Stimulated activated CD8-positive, alpha-beta memory T cell treated with anti-CD3 and anti-CD28 coated beads, Interleukin-7, amount 100 ng/mL, for 4 hours (primary cell): ENCODE data around the gene RYR1.
"Not testable (repeated sequence)": the region's sequence is repeated elsewhere in the genome, so short reads cannot be mapped to it uniquely, and the experiment has no call there.

Source experiments
- DNase-seq, 2 donors: peaks; one replicate each; pipeline ENCODE4 v3.0.0-alpha.2; 2020; ENCODE audit warnings: low read depth in 2 of 2

The RYR1 gene

DNA sequence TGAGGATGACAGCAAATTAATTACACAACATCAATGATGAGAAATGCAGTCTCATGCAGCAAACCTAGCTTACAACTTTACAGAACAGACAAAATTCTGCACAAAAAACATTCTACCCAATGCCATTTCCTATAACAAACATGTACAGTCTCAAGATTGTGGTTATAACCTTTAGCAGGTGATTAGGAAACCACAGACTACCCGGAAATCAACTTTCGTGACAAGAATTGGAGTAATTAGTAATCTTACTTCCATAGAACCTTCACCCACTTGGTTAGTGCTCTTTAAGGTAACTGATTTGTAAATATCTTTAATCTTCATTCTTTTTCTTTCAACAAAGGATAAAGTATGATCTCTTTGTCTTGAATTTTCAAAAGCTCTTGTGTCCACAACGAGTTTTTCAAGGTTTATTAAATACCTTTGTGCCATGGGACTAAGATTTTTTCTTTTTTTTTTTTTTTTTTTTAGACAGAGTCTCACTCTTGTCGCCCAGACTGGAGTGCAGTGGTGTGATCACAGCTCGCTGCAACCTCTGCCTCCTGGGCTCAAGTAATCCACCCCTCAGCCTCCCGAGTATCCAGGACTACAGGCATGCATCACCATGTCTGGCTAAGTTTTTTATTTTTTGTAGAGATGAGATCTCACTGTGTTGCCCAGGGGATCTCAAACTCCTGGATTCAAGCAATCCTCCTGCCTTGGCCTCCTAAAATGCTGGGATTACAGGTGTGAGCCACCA is 105.5 kb downstream of the RYR1 start:
- no peak for DNase-seq

DNA sequence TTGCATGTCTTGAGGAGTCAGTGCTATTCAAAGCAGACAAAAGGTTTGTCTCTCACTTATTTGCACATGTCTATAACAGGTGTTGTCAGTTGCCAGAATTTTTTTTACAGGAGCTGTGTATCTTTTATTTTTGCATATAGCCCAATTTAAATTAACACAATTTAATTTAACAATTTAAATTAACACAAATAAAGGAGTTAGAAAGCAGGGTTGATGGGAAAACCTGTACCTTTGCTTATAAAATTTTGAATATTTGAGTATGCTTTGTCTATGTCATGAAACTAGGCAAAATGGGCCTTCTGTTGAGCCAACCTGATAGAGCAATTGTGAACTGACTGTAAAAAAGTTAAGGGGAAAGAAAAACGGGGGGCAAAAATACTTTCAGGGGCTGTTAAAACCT is 106.3 kb downstream of the RYR1 start:
- DNase-seq, result no peak

DNA sequence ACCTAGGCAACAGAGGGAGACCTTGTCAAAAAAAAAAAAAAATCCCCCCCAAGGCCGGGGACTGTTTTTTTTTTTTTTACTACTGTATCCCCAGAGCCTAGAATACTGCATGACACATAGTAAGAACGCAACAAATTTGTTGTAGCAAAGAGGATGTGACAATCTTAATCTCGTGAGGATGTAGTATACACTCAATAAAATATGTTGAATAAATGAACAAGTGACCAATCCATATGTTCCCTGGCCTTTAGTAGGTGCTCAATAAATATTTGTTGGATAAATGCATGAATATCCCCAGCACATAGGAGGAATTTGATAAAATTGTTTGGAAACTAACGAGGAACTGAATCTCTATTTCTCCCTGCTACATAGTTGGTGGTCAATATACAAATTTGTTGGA is 108.5 kb downstream of the RYR1 start:
- no peak for DNase-seq

DNA sequence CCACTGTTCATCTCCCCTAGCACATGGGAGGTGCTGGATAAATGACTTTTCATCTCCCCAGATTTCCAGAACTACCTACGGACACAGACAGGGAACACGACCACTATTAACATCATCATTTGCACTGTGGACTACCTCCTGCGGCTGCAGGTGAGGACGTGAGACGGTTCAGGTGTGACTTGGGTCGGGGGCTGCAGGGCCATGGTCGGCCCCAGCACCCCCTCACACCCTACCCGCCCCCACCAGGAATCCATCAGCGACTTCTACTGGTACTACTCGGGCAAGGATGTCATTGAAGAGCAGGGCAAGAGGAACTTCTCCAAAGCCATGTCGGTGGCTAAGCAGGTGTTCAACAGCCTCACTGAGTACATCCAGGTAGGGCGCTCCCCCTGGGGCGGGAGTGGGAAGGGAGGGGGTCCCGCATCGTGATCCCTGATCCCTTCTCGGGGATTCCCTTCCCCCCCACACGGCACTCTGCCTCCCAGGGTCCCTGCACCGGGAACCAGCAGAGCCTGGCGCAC is 109.9 kb downstream of the RYR1 start:
- DNase-seq, result no peak

DNA sequence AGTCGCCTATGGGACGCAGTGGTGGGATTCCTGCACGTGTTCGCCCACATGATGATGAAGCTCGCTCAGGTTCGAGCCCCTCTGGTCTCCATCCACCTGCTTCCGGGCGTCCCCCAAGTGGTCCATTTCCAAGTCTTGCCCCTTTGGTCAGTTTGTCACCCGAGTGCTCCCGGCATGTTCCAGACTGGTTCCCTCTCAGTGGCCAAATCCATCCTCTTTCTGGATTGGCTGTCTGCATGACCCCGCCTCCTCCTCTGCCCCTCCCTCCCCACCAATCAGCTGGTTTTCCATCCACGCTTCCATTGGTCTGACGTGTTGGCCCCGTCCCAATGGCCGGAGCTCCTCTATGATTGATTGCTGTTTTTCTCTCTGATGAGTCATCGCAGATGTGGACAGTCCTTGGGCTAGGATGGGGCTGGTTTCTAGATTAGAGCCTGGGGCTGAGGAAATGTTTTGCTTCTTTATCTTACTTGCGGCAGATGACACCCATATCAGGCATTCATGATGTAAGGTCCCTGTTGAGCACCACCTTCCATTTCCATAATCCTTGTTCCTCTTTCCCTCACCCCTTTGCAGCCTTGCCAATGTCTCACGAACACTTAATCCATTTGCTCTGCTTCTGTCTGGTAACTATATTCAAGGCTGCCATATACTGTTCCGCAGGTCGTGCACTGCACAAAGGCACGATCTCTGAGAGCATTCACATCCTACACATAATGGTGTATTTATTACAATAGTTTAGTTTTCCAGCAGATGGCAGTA is 110.5 kb downstream of the RYR1 start:
- no peak for DNase-seq

DNA sequence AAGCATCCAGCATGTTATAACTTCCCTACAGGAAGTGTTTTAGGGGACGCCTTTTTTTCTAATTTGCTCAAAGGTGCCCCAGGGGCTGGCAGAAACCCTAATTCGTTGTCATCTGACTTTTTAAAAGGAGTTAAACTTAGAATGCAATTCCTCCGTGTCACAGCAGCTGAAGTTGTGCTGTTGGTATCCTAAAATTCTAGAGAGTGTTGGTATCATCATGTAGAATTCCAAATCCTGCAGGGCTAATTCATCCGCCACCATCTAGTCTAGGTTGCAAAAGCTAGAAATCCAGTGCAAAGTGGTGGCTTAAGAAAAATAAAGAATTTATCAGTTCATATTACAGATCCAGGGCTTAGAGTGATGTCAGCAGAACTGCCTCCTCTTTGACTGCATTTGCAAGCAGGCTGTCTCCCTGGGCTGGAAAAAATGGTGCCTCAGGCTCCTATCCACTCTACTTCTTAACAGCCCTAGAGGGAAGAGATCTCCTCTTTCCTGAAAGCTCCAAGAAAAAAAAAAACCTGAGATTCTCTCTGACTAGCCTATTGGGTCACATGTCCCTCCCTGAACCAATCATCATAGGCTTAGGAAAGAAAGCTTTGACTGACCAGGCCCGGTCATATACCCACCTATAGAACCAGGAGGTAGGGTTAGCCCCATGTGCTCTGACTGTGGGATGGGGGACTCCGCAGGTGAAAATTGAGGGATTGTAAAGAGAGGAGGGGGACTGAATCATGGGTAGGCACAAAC is 111.3 kb downstream of the RYR1 start:
- no peak for DNase-seq

DNA sequence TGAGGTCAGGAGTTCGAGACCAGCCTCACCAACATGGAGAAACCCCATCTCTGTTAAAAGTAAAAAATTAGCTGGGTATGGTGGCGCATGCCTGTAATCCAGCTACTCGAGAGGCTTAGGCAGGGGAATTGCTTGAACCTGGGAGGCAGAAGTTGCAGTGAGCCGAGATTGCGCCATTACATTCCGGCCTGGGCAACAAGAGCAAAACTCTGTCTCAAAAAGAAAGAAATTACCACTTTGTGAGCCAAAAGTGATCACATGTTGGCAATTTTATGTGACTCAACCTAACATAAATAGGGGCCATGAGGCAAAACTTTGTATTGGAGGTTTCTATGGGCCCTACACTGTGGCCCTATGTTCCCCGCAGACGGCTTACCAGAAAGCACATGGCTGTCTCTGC is 112.1 kb downstream of the RYR1 start:
- DNase-seq, result no peak

DNA sequence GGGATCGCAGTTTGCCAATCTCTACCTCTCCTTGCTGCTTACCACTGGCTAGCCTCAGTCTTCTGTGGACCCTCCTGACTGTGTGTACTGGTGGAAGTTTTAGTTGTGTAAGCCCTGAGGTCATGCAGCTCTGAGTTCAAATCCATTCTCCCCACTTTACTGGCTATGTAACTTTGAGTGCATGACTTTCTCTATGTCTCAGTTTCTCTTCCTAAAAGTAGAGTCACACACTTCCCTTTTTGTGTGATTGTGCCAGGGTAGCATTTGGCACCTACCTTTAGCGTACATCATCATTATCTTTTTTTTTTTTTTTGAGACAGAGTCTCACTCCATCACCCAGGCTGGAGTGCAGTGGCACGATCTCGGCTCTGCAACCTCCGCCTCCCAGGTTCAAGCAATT is 113.9 kb downstream of the RYR1 start:
- DNase-seq, result no peak

DNA sequence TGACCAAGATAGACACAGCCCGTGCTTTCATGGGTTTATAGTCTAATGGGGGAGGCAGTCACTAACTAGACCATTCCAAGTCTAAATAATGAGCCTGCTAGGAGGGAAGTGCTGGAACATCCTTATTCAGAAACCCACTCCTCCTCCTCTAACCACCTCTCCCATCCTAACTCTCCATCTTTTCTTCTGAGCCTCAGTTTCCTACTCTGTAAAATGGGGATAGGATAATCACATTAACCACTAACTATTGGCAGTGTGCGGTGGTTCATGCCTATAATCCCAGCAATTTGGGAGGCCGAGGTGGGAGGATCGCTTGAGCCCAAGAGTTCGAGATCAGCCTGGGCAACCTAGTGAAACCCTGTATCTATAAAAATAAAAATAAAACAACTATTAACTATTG is 115.6 kb downstream of the RYR1 start:
- no peak for DNase-seq

DNA sequence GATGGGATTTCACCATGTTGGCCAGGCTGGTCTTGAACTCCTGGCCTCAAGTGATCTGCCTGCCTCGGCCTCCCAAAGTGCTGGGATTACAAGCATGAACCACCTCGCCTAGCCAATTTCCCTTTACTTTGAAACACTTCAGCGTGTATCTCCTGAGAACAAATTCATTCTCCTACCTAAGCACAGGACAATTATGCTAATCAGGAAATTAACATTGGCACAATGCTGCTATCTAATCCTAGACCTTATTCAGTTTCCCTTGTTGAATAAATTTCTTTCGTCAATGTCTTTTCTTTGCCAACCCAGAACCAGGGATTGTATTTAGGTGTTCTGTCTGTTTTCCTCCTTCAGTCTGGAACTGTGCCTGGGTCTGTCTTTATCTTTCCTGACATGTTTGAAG is 116.5 kb downstream of the RYR1 start:
- DNase-seq, result no peak

DNA sequence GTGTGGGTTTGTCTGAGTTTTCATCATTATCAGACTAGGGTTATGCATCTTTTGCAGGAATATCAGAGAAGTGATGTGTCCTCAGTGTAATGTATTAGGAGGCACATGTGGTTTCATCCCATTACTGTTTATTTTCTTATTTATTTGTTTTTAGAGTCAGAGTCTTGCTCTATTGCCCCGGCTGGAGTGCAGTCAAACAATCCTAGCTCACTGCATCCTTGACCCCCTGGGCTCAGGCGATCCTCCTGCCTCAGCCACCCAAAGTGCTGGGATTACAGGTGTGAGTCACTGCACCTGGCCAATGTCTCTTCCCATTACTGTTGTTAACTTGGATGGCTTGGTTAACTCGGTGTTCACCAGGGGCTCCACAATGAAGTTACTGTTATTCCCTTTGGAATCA is 116.9 kb downstream of the RYR1 start:
- DNase-seq, result no peak

DNA sequence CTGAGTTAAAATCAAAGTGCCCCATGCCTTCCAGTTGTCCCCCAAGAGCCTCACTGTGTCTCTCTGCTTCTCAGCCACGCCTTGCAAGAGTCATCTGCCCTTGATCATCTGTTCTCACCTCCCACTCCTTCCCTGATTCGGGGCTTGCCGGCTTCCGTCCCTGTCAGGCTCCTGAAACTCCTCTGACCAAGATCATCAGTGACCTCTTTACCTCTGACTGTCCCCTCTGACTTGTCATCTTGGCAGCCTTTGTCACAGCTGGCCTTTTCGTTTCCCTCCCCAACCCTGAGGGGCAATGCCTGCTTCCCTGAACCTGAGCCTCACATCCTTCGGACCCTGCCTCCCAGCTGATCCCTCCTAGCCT is 117.9 kb downstream of the RYR1 start:
- DNase-seq, result peak in 1 of 2 donors; percentile 39

DNA sequence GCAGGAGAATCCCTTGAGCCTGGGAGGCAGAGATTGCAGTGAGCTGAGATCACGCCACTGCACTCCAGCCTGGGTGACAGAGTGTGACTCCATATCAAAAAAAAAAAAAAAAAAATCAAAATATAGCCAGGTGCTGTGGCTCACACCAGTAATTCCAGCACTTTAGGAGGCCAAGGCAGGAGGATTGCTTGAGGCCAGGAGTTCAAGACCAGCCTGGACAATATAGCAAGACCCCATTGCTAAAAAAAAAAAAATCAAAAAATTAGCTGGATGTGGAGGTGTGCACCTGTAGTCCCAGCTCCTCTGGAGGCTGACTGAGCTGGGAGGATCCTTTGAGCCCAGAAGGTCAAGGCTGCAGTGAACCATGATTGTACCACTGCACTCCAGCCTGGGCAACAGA is 119.7 kb downstream of the RYR1 start:
- not testable (repeated sequence) for DNase-seq

DNA sequence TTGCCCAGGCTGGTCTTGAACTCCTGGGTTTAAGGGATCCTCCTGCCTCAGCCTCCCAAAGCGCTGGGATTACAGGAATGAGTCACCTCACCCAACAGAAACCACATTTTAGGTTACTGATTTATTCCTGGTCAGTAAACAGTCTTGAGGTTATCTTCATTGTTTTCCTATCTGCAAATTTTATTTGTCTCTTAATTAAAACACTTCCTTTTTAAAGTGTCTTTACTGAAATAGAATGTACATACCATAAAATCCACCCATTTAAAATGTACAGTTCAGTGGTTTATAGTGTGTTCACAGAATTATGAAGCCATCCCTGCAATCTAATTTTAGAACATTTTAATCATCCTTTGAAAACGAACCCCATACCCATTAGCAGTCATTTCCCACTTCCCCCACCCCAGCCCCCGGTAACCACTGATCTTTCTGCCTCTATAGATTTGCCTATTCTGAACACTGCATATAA is 121.2 kb downstream of the RYR1 start:
- no peak for DNase-seq

DNA sequence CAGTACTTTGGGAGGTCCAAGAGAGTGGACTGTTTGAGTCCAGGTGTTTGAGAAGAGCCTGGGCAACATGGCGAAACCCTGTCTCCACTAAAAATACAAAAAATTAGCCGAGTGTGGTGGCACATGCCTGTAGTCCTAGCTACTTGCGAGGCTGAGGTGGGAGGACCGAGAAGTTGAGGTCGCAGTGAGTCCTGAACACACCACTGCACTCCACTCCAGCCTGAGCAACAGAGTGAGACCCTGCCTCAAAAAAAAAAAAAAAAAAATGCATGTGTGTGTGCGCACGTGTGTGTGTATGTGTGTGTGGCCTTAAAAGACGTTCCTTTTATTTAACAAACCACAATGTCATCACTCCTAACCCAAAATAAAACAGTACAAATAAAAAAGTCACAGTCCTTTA is 121.7 kb downstream of the RYR1 start:
- DNase-seq, result no peak

DNA sequence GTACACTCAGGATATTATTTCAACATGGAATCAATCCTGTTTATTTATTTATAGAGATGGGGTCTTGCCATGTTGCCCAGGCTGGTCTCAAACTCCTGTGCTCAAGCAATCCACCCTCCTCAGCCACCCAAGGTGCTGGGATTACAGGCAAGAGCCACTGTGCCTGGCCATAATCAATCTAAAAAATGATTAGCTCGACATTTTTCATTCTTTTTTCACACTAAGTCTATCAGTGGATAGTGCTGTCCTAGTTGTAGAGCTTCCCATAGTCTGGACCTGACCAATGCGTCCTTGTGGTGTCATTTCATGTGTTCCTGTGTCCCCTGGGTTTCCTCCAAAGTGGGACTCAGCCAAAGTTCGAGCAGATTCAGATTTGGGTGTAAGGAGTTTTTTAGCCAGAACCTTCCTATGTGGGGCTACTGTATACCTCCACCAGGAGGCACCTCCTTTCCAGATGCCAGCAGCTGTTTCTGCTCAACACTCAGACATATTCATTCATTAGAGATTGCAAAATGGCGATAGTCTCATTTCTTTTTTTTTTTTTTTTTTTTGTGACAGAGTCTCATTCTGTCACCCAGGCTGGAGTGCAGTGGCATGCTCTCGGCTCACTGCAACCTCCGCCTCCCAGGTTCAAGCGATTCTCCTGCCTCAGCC is 123.2 kb downstream of the RYR1 start:
- DNase-seq, result no peak

DNA sequence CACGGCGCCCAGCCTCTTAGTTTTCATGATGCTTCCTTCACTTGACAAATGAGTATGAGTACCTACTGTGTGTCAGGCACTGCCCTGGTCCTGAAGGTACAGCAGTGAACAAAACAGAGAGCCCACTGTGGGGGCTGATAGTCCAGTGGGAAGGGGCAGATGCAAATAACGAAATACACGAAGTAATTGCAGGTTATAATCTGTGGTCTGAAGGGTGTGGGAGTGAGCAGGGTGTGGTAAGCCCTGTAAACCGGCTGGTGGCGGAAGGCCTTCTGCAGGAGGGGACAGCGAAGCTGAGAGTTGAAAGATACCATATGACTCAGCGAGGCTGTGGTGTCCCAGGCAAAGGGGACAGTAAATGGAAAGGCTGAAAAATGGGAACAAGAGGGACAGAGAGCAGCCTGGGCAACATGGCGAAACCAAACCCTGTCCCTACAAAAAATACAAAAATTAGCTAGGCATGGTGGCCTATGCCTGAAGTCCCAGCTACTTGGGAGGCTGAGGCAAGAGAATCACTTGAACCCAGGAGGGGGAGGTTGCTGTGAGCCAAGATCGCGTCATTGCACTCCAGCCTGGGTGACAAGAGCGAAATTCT is 123.8 kb downstream of the RYR1 start:
- DNase-seq, result peak in 1 of 2 donors; percentile 16

DNA sequence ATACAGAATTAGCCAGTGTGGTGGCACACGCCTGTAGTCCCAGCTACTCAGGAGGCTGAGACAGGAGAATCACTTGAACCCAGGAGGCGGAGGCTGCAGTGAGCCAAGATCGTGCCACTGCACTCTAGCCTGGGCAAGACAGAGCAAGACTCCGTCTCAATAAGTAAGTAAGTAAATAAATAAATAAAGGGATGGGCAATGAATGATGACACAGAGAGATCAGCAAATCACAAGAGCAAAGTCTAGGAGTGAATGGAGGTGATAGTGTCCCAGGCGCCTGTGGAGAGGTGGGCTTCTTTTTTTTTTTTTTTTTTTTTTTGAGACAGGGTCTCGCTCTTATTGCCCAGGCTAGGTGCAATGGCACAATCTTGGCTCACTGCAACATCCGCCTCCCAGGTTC is 125.4 kb downstream of the RYR1 start:
- not testable (repeated sequence) for DNase-seq

DNA sequence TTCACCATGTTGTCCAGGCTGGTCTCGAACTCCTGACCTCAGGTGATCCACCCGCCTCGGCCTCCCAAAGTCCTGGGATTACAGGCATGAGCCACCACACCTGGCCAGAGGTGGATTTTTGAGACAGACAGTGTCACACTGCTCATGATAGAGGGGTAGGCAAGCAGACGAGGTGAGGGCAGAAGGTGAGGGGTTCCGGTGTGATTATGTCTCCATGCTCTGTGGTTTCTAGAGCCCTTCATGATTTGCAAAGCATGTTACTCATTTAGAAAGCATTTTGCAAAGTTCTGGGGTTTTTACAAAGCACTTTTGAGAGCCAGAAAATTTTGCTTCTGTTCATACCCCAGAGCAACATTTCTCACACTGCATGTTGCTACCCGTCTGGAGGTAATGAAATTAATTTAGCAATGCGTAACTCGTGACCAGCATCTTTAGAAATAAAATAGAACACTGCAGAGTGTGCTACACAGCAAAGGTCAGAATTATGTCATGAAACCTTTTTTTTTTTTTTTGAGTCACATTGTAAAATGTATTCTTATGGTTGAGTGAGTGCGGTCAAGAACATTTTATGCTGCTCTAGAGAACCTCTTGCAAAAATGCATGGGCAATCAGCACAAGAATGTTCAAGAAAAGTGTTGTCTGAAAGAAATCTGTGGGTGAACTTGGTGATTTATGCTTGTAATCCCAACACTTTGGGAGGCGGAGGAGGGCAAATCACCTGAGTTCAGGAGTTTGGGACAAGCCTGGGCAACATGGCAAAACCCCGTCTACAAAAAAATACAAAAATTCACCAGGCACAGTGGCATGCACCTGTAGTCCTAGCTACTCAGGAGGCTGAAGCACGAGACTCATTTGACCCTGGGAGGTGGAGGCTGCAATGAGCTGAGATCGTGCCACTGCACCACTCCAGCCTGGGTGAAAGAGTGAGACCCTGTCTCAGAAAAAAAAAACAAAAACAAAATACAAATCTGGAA is 126.2 kb downstream of the RYR1 start:
- no peak for DNase-seq

DNA sequence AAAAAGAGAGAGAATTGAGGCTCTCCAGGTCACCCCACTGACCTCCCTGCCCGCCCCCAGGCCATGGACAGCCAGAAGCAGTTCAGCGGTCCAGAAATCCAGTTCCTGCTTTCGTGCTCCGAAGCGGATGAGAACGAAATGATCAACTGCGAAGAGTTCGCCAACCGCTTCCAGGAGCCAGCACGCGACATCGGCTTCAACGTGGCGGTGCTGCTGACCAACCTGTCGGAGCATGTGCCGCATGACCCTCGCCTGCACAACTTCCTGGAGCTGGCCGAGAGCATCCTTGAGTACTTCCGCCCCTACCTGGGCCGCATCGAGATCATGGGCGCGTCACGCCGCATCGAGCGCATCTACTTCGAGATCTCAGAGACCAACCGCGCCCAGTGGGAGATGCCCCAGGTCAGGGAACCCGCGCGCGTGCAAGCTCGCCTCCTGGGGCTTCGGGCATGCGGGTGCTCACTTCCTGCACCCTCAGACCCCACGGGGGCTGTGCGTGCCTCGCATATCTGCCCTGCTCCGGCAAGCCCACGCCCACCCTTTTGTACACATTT is 127.6 kb downstream of the RYR1 start:
- no peak for DNase-seq
